Measurements from ENCODE around the gene ADAMTS8. TPM values are rescaled to one million over a fixed set of nuclear protein-coding genes. Genes with fewer than 3 reads are reported as not detected.

ADAMTS8 gene, protein sequence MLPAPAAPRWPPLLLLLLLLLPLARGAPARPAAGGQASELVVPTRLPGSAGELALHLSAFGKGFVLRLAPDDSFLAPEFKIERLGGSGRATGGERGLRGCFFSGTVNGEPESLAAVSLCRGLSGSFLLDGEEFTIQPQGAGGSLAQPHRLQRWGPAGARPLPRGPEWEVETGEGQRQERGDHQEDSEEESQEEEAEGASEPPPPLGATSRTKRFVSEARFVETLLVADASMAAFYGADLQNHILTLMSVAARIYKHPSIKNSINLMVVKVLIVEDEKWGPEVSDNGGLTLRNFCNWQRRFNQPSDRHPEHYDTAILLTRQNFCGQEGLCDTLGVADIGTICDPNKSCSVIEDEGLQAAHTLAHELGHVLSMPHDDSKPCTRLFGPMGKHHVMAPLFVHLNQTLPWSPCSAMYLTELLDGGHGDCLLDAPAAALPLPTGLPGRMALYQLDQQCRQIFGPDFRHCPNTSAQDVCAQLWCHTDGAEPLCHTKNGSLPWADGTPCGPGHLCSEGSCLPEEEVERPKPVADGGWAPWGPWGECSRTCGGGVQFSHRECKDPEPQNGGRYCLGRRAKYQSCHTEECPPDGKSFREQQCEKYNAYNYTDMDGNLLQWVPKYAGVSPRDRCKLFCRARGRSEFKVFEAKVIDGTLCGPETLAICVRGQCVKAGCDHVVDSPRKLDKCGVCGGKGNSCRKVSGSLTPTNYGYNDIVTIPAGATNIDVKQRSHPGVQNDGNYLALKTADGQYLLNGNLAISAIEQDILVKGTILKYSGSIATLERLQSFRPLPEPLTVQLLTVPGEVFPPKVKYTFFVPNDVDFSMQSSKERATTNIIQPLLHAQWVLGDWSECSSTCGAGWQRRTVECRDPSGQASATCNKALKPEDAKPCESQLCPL
- total RNA-seq: not detected in 2 replicates

GRCh38 chr11:130428316-130429119, at the start of gene ADAMTS8:
TSS of gene ADAMTS8 (minus strand) at chr11:130428609. CDS start at chr11:130428286, 323 bp downstream.
- peaks cover 14% of the 10 kb centered on the region for H3K4me1 Mint-ChIP-seq (ENCODE audit: low read depth)
- no peak within 1 kb of the TSS for H3K27ac Mint-ChIP-seq
- intact Hi-C loops (cut with micrococcal nuclease): no loop called here
- DNase-seq (ENCODE audit: low spot score): no peak
- H3K36me3 Mint-ChIP-seq (ENCODE audit: low read depth): no peaks in the 10 kb centered on the region
- no peaks in the 10 kb centered on the region for H3K9me3 Mint-ChIP-seq
- H3K4me3 Mint-ChIP-seq (ENCODE audit: low read depth): peak within 1 kb of the TSS; percentile 51
- H3K27me3 Mint-ChIP-seq (ENCODE audit: low read depth): peaks cover 49% of the 10 kb centered on the region

GRCh38 chr11:130477586-130478203, 49.3 kb upstream of the ADAMTS8 start:
- Mint-ChIP-seq H3K27ac (no peak overlapping the region), H3K27me3 (ENCODE audit: low read depth) (peaks cover 2% of the 10 kb centered on the region), H3K36me3 (ENCODE audit: low read depth) (no peaks in the 10 kb centered on the region), H3K9me3 (no peaks in the 10 kb centered on the region), H3K4me3 (ENCODE audit: low read depth) (no peak overlapping the region), H3K4me1 (ENCODE audit: low read depth) (no peaks in the 10 kb centered on the region)
- peak; percentile 1 for DNase-seq (ENCODE audit: low spot score)
- intact Hi-C loops (cut with micrococcal nuclease): no loop called here

DNA sequence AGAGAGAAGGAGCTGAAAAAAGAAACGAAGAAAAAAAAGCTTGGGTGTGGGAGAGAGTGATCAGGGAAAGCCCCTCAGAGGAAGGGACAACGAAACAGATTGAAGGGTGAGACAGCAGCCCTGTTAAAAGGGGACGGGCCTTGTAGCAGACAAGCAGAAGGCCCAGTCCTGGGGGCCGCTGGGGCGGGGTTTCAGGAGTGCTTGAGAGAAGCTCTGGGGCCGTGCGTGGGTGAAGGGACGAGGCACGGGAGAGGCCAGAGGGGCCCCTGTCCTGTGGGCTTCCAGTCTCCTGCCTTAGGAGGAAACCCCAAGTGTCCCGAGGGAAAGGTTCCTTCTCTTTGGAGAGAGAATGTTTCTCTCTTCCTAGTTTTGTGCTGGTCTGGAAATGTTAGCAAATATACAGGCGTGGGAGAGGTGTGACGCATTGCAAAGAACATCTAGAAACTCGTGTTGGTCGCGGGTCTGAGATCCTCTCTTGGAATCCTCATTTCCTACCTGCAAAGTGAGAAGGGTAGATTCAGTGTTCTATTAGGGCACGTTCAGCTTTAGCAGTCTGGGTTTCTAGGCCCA, 48.6 kb upstream of the ADAMTS8 start:
- Mint-ChIP-seq H3K27me3 (ENCODE audit: low read depth) (no peaks in the 10 kb centered on the region), H3K9me3 (no peaks in the 10 kb centered on the region), H3K27ac (no peak overlapping the region), H3K4me1 (ENCODE audit: low read depth) (no peaks in the 10 kb centered on the region), H3K36me3 (ENCODE audit: low read depth) (no peaks in the 10 kb centered on the region), H3K4me3 (ENCODE audit: low read depth) (no peak overlapping the region)
- no peak for DNase-seq (ENCODE audit: low spot score)
- intact Hi-C loops (cut with micrococcal nuclease): no loop called here

GRCh38 chr11:130476200-130476921, 48.0 kb upstream of the ADAMTS8 start:
- Mint-ChIP-seq H3K9me3 (no peaks in the 10 kb centered on the region), H3K4me3 (ENCODE audit: low read depth) (no peak overlapping the region), H3K36me3 (ENCODE audit: low read depth) (no peaks in the 10 kb centered on the region), H3K27ac (no peak overlapping the region), H3K27me3 (ENCODE audit: low read depth) (no peaks in the 10 kb centered on the region), H3K4me1 (ENCODE audit: low read depth) (no peaks in the 10 kb centered on the region)
- no peak for DNase-seq (ENCODE audit: low spot score)
- intact Hi-C loops (cut with micrococcal nuclease): no loop called here

GRCh38 chr11:130475426-130476053, 47.1 kb upstream of the ADAMTS8 start:
- Mint-ChIP-seq H3K36me3 (ENCODE audit: low read depth) (no peaks in the 10 kb centered on the region), H3K4me1 (ENCODE audit: low read depth) (no peaks in the 10 kb centered on the region), H3K4me3 (ENCODE audit: low read depth) (no peak overlapping the region), H3K9me3 (no peaks in the 10 kb centered on the region), H3K27me3 (ENCODE audit: low read depth) (no peaks in the 10 kb centered on the region), H3K27ac (no peak overlapping the region)
- DNase-seq (ENCODE audit: low spot score): no peak
- intact Hi-C loops (cut with micrococcal nuclease): no loop called here

- H3K4me1 Mint-ChIP-seq (ENCODE audit: low read depth): no peaks in the 10 kb centered on the region
- H3K9me3 Mint-ChIP-seq: no peaks in the 10 kb centered on the region
- DNase-seq (ENCODE audit: low spot score): no peak
- no peaks in the 10 kb centered on the region for H3K36me3 Mint-ChIP-seq (ENCODE audit: low read depth)
- H3K4me3 Mint-ChIP-seq (ENCODE audit: low read depth): no peak overlapping the region
- no peak overlapping the region for H3K27ac Mint-ChIP-seq
- intact Hi-C loops (cut with micrococcal nuclease): no loop called here
- H3K27me3 Mint-ChIP-seq (ENCODE audit: low read depth): no peaks in the 10 kb centered on the region
Measured at GRCh38 chr11:130474637-130475400, 46.4 kb upstream of the ADAMTS8 start.

DNA sequence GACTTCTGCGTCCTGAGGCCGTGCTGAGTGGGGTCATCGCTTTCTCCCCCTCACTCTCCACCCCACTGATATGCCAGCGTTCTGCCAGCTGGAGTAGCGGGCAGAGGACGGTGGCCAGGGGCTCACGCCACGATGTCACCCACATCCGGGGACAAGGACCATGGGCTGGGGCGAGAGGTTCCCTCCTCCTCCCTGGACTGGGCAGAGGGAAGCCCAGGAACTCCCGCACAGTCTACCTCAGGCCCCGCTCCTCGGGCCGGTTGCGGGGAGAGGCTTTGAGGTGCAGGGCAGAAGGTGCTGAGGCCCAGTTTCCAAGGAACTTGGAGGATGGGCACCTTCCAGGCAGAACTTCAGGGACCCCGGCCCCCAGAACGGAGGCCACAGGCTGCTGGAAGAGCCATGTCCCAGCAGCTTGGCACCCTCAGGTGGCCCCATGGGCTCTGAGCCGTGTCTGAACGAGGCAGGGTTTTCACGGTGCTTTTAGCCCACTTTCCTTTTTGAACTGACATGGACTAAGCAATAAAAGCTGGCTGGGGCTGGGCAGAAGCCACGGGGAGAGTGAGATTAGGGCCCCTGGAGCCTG, 45.5 kb upstream of the ADAMTS8 start:
- Mint-ChIP-seq H3K4me3 (ENCODE audit: low read depth) (no peak overlapping the region), H3K27me3 (ENCODE audit: low read depth) (no peaks in the 10 kb centered on the region), H3K9me3 (no peaks in the 10 kb centered on the region), H3K36me3 (ENCODE audit: low read depth) (no peaks in the 10 kb centered on the region), H3K4me1 (ENCODE audit: low read depth) (no peaks in the 10 kb centered on the region), H3K27ac (no peak overlapping the region)
- no peak for DNase-seq (ENCODE audit: low spot score)
- intact Hi-C loops (cut with micrococcal nuclease): no loop called here

- intact Hi-C loops (cut with micrococcal nuclease): no loop called here
- no peaks in the 10 kb centered on the region for H3K4me1 Mint-ChIP-seq (ENCODE audit: low read depth)
- no peak for DNase-seq (ENCODE audit: low spot score)
- no peaks in the 10 kb centered on the region for H3K9me3 Mint-ChIP-seq
- H3K27ac Mint-ChIP-seq: no peak overlapping the region
- H3K36me3 Mint-ChIP-seq (ENCODE audit: low read depth): no peaks in the 10 kb centered on the region
- H3K27me3 Mint-ChIP-seq (ENCODE audit: low read depth): no peaks in the 10 kb centered on the region
- no peak overlapping the region for H3K4me3 Mint-ChIP-seq (ENCODE audit: low read depth)
Measured at GRCh38 chr11:130473056-130473794, 44.8 kb upstream of the ADAMTS8 start.

DNA sequence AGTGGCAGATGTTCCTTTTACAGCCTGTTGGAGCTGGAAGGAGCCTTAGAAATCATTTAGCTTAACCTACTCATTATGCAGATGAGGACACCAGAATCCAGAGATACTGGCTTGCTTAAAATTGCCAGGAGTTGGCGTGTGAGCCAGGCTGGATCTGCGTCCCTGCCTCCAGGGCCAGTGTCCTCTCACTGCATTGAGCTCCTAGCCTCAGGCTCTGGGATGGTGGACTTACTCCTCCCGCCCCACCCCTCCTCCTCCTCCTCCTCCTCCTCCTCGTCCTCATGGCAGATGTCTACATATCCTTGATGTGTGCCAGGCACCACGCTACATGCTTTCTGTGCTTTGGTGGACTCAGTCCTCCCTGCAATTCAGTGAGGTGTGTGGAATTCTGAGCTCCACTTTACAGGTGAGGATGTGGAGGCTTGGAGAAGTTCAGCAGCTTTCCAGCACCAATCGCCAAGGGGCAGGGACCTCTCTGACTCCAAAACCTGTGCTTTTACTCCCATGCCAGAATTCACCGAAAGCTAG, 44.1 kb upstream of the ADAMTS8 start:
- Mint-ChIP-seq H3K36me3 (ENCODE audit: low read depth) (no peaks in the 10 kb centered on the region), H3K27me3 (ENCODE audit: low read depth) (no peaks in the 10 kb centered on the region), H3K4me1 (ENCODE audit: low read depth) (no peaks in the 10 kb centered on the region), H3K9me3 (no peaks in the 10 kb centered on the region), H3K4me3 (ENCODE audit: low read depth) (no peak overlapping the region), H3K27ac (no peak overlapping the region)
- intact Hi-C loops (cut with micrococcal nuclease): no loop called here
- no peak for DNase-seq (ENCODE audit: low spot score)

Data from activated T-helper 2 cell treated with anti-CD3 and anti-CD28 coated beads, Interferon-gamma antibody, Interleukin-2, Interleukin-4, amounts not matched to agents 10 μg/mL and 5 μg/mL and 100 μg/mL, durations not matched to agents 14 hours and 24 hours and 36 hours (primary cell).